Smooth muscle cell (in vitro differentiated cells): Measurements from ENCODE around the gene CDH4. TPM values are rescaled to one million over a fixed set of nuclear protein-coding genes. Genes with fewer than 3 reads are reported as not detected.

Experiments used
- DNase-seq: peaks from one replicate; lab custom pipeline; 2025; ENCODE audit not compliant: unreplicated experiment; lab: John Stamatoyannopoulos, UW
- H2AFZ ChIP-seq: fragments of 200-600 bp; sonication (generic); 2 replicates; pipeline ENCODE4 v1.6.0; 2016; ENCODE audit warnings: antibody characterized with exemption, low read depth, mild to moderate bottlenecking
- H3F3A ChIP-seq: fragments of 200-600 bp; sonication (generic); 2 replicates; pipeline ENCODE4 v1.6.0; 2017; ENCODE audit warnings: antibody characterized with exemption, low read depth
- H3K27ac ChIP-seq: fragments of 200-600 bp; sonication (generic); 2 replicates; pipeline ENCODE4 v1.5.1; 2016; ENCODE audit warnings: low read depth, mild to moderate bottlenecking
- H3K27me3 ChIP-seq: fragments of 200-600 bp; sonication (generic); 2 replicates; pipeline ENCODE4 v1.6.1; 2016; ENCODE audit warnings: low read depth, mild to moderate bottlenecking
- H3K36me3 ChIP-seq: fragments of 200-600 bp; sonication (generic); 2 replicates; pipeline ENCODE4 v1.5.1; 2016; ENCODE audit warnings: low read depth
- H3K4me1 ChIP-seq: fragments of 200-600 bp; sonication (generic); 2 replicates; pipeline ENCODE4 v1.5.1; 2016; ENCODE audit warnings: low read depth
- H3K4me2 ChIP-seq: fragments of 200-600 bp; sonication (generic); 2 replicates; pipeline ENCODE4 v1.6.0; 2016; ENCODE audit warnings: mild to moderate bottlenecking
- H3K4me3 ChIP-seq: fragments of 200-600 bp; sonication (generic); 2 replicates; pipeline ENCODE4 v1.5.1; 2016; ENCODE audit warnings: mild to moderate bottlenecking
- H3K79me2 ChIP-seq: fragments of 200-600 bp; sonication (generic); 2 replicates; pipeline ENCODE4 v1.6.0; 2016; ENCODE audit warnings: low read depth, mild to moderate bottlenecking
- H3K9ac ChIP-seq: fragments of 200-600 bp; sonication (generic); 2 replicates; pipeline ENCODE4 v1.6.0; 2016; ENCODE audit warnings: low read depth
- H3K9me3 ChIP-seq: fragments of 200-600 bp; sonication (generic); replicated peaks from 2 replicates; pipeline ENCODE4 v1.5.1; 2016; ENCODE audit warnings: low read depth
- H4K20me1 ChIP-seq: fragments of 200-600 bp; sonication (generic); 2 replicates; pipeline ENCODE4 v1.6.0; 2016; ENCODE audit warnings: low read depth
- CTCF ChIP-seq: fragments of 200-600 bp; sonication (generic); IDR thresholded peaks from 2 replicates; pipeline ENCODE4 v1.5.1; 2017; ENCODE audit warnings: borderline replicate concordance, mild to moderate bottlenecking, antibody characterized with exemption; ENCODE audit not compliant: insufficient read depth, poor library complexity, severe bottlenecking
- WGBS: methylation state at CpG from one replicate; pipeline ENCODE4 v1.1.7; 2016; ENCODE audit warnings: low lambda C conversion rate; 5-methylcytosine and 5-hydroxymethylcytosine counted together
- polyA plus RNA-seq: library from polyadenylated mRNA; unstranded; fragments of >200 nt; fragmentation: Nextera tagmentation; extraction: Ambion mirVana; gene quantifications from 2 replicates; pipeline ENCODE4 v1.2.1, GENCODE V29; 2016
- total RNA-seq: library from RNA; depleted of rRNA; stranded (reverse); fragments of >200 nt; gene quantifications from 2 replicates; pipeline ENCODE4 v1.2.3, GENCODE V29; 2014

The CDH4 gene
- total and polyA plus RNA-seq, 2 experiments from 2014 or later = 0.03 to 0.04 TPM

GRCh38 chr20:61280217-61280980 lies 28.3 kb downstream of the CDH4 start:
- Histone ChIP-seq H3K4me1 (no peaks in the 10 kb centered on the region), H3F3A (no peaks in the 10 kb centered on the region), H4K20me1 (no peaks in the 10 kb centered on the region), H3K4me3 (no peak overlapping the region), H3K79me2 (no peaks in the 10 kb centered on the region), H3K9me3 (no peaks in the 10 kb centered on the region), H3K36me3 (no peaks in the 10 kb centered on the region), H3K27ac (no peak overlapping the region), H3K27me3 (no peaks in the 10 kb centered on the region), H2AFZ (no peak overlapping the region), H3K9ac (no peak overlapping the region), H3K4me2 (no peak overlapping the region)
- DNase-seq = no peak
- WGBS = 95% methylated on average over 27 of the region's 27 CpGs
- no peak for TF ChIP-seq CTCF

GRCh38 chr20:61281286-61281795 lies 29.3 kb downstream of the CDH4 start:
- H3K4me2 ChIP-seq = no peak overlapping the region
- no peak for TF ChIP-seq CTCF
- 89% methylated on average over 12 of the region's 12 CpGs for WGBS

GRCh38 chr20:61284752-61285151 lies 32.7 kb downstream of the CDH4 start:
- H3K4me1 ChIP-seq = no peaks in the 10 kb centered on the region
- H2AFZ ChIP-seq = no peak overlapping the region
- H3K36me3 ChIP-seq = no peaks in the 10 kb centered on the region
- 83% methylated on average over 5 of the region's 5 CpGs for WGBS
- H3K9ac ChIP-seq = no peak overlapping the region
- DNase-seq = no peak
- H3K27me3 ChIP-seq = no peaks in the 10 kb centered on the region
- H3F3A ChIP-seq = no peaks in the 10 kb centered on the region
- no peaks in the 10 kb centered on the region for H3K9me3 ChIP-seq
- H3K4me3 ChIP-seq = no peak overlapping the region
- H3K27ac ChIP-seq = no peak overlapping the region
- H4K20me1 ChIP-seq = no peaks in the 10 kb centered on the region
- H3K79me2 ChIP-seq = no peaks in the 10 kb centered on the region
- no peak for TF ChIP-seq CTCF
- no peak overlapping the region for H3K4me2 ChIP-seq

More at GRCh38 chr20:61281286-61281795, 29.3 kb downstream of the CDH4 start:
- Histone ChIP-seq H3K9ac (no peak overlapping the region), H3K4me3 (no peak overlapping the region), H2AFZ (no peak overlapping the region), H4K20me1 (no peaks in the 10 kb centered on the region), H3K27ac (no peak overlapping the region), H3K27me3 (no peaks in the 10 kb centered on the region), H3K36me3 (no peaks in the 10 kb centered on the region), H3K9me3 (no peaks in the 10 kb centered on the region), H3K4me1 (no peaks in the 10 kb centered on the region), H3K79me2 (no peaks in the 10 kb centered on the region), H3F3A (no peaks in the 10 kb centered on the region)
- no peak for DNase-seq
